Putamen (tissue), 1 donor: Measurements from ENCODE around the gene SOX6.
"Not testable (repeated sequence)": the region's sequence is repeated elsewhere in the genome, so short reads cannot be mapped to it uniquely, and the experiment has no call there.

Experiments used
- DNase-seq: peaks from one replicate; pipeline ENCODE4 v3.0.0-alpha.2; 2016; ENCODE audit warnings: low spot score

SOX6 gene

GRCh38 chr11:16356057-16356760 lies at the start of gene SOX6:
SOX6 (minus strand) TSS chr11:16356546; CDS start chr11:16341248, 15,298 bp downstream.
- peak; percentile 58 for DNase-seq

GRCh38 chr11:16404781-16405285 lies 48.5 kb upstream of the SOX6 start:
- peak; percentile 9 for DNase-seq

- peak; percentile 9 for DNase-seq
Measured at GRCh38 chr11:16403851-16404250, 47.5 kb upstream of the SOX6 start.

- DNase-seq = no peak
Measured at GRCh38 chr11:16403448-16403803, 47.1 kb upstream of the SOX6 start.

GRCh38 chr11:16402654-16403447 lies 46.5 kb upstream of the SOX6 start:
- peak; percentile 91 for DNase-seq

GRCh38 chr11:16397390-16397789 lies 41.0 kb upstream of the SOX6 start:
- no peak for DNase-seq

GRCh38 chr11:16395601-16396000 lies 39.3 kb upstream of the SOX6 start:
- no peak for DNase-seq

- no peak for DNase-seq
Measured at GRCh38 chr11:16394947-16395346, 38.6 kb upstream of the SOX6 start.

GRCh38 chr11:16393340-16393739 lies 37.0 kb upstream of the SOX6 start:
- DNase-seq = no peak

- no peak for DNase-seq
Measured at GRCh38 chr11:16392616-16393015, 36.3 kb upstream of the SOX6 start.

- not testable (repeated sequence) for DNase-seq
Measured at GRCh38 chr11:16390826-16391225, 34.5 kb upstream of the SOX6 start.

GRCh38 chr11:16385099-16385498 lies 28.8 kb upstream of the SOX6 start:
- DNase-seq = no peak

GRCh38 chr11:16382638-16383380 lies 26.5 kb upstream of the SOX6 start:
- DNase-seq = no peak

GRCh38 chr11:16382186-16382585 lies 25.8 kb upstream of the SOX6 start:
- DNase-seq = no peak

GRCh38 chr11:16380941-16381568 lies 24.7 kb upstream of the SOX6 start:
- DNase-seq = no peak

GRCh38 chr11:16378906-16379305 lies 22.6 kb upstream of the SOX6 start:
- no peak for DNase-seq

GRCh38 chr11:16377746-16378145 lies 21.4 kb upstream of the SOX6 start:
- no peak for DNase-seq

GRCh38 chr11:16375664-16376063 lies 19.3 kb upstream of the SOX6 start:
- DNase-seq = not testable (repeated sequence)

- no peak for DNase-seq
Measured at GRCh38 chr11:16373768-16374167, 17.4 kb upstream of the SOX6 start.

GRCh38 chr11:16372355-16372754 lies 16.0 kb upstream of the SOX6 start:
- no peak for DNase-seq

- no peak for DNase-seq
Measured at GRCh38 chr11:16367252-16367651, 10.9 kb upstream of the SOX6 start.

GRCh38 chr11:16365581-16366228 lies 9.4 kb upstream of the SOX6 start:
- DNase-seq = no peak
